Measurements from ENCODE around the gene MTCH2. TPM values are rescaled to one million over a fixed set of nuclear protein-coding genes. Genes with fewer than 3 reads are reported as not detected.
A peak's percentile ranks its signal among the peaks of the same experiment; 100 is the strongest.
"Not testable (repeated sequence)": the region's sequence is repeated elsewhere in the genome, so short reads cannot be mapped to it uniquely, and the experiment has no call there.

The MTCH2 gene
- 44.9 TPM for total RNA-seq

DNA sequence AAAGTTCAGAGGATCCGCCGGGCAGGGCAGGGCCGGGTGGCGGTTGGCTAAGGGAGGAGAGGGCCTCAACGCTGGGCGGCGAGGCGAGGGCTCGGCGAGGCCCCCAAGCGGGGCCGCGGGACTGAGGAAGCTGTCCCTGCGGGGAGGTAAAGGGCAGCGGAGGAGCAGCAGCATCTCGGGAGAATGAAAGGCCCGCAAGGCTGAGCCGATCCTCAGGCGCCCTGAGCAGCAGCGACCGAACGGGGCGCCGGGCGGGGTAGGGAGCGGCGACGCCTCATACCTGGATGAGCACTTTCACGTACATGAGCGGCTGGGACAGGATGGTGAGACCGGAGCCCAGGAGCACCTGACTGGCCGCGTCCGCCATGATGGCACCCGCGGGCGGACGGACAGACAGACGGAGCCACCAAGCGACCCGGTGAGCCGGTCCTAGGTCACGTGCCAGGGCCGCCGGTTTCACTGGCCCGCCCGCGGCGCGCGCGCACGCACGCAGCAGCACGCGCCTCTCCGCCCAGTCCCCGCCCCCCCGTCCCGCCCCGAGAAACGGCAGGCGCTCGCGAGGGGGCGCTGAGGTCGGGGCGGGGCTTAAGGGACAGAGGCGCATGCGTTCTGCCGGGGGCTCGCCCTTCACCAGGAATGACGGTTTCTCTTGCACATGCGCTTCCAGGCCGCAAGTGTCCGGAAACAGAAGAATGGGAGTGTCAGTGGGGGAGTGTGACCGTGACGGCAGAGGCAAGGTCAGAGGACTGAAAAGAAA lies at the start of gene MTCH2:
Gene MTCH2 (minus strand): TSS at position 461 of the 757 bp plus-strand sequence. CDS start 94 bp downstream, at position 367.
- peak; percentile 99 for DNase-seq

DNA sequence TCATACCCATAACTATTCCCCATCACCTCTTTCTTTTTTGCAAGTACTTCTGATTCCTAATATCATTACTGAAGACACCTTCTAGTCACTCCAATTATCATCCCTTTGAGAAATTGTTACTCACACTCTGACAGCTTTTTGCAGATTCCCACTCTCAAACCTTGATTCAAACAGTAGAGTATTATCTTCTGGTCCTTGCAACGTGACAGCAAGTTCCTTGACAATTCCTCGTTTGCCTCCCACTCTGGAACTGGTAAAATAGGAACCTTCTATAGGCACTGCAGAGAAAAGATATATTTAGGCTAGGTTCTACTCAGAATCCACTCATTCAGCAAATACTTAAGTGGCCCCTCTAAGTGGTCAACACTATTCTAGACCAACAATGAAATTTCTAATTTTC lies 49.6 kb upstream of the MTCH2 start:
- DNase-seq, result no peak

GRCh38 chr11:47689480-47689879 lies 47.1 kb upstream of the MTCH2 start:
- no peak for DNase-seq

GRCh38 chr11:47688991-47689390 lies 46.6 kb upstream of the MTCH2 start:
- DNase-seq, result no peak

DNA sequence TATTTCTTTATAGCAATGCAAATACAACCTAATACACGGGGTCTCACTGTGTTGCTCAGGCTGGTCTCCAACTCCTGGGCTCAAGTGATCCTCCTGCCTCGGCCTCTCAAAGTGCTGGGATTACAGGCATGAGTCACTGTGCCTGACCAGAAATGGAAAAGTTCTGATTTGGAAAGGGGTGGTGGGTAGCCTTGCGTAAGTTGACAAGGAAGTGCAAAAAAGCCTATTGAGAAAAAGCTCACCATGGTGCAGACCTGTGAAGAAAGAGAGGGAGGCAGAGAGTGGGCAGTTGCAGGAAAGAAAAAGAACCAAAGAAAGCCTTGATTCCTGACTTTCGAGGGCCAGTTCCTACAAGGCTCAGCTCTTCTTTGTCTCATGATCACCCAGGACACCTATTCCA lies 45.8 kb upstream of the MTCH2 start:
- DNase-seq, result no peak

DNA sequence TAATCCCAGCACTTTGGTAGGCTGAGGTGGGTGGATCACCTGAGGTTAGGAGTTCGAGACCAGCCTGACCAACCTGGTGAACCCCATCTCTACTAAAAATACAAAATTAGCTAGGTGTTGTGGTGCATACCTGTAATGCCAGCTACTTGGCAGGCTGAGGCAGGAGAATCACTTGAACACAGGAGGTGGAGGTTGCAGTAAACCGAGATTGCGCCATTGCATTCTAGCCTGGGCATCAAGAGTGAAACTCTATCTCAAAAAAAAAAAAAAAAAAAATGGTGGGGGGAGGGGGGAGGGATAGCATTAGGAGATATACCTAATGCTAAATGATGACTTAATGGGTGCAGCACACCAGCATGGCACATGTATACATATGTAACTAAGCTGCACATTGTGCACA lies 44.3 kb upstream of the MTCH2 start:
- DNase-seq, result not testable (repeated sequence)

DNA sequence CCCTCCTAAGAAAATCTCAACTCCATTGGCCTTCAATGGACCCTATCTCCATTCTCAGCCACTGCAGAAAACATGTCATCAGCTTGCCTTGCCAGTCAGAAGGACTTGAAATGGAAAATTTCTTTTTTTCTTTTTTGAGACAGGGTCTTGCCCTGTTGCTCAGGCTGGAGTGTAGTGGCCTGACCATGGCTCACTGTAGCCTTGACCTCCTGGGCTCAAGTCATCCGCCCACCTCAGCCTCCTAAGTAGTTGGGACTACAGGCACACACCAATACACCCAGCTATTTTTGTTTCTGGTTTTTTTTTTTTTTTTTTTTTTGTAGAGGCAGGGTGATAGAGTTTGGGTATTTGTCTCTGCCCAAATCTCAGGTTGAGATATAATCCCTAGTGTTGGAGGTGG lies 43.8 kb upstream of the MTCH2 start:
- DNase-seq, result no peak

GRCh38 chr11:47675851-47676250 lies 33.5 kb upstream of the MTCH2 start:
- no peak for DNase-seq

GRCh38 chr11:47672283-47672730 lies 29.9 kb upstream of the MTCH2 start:
- DNase-seq, result no peak

DNA sequence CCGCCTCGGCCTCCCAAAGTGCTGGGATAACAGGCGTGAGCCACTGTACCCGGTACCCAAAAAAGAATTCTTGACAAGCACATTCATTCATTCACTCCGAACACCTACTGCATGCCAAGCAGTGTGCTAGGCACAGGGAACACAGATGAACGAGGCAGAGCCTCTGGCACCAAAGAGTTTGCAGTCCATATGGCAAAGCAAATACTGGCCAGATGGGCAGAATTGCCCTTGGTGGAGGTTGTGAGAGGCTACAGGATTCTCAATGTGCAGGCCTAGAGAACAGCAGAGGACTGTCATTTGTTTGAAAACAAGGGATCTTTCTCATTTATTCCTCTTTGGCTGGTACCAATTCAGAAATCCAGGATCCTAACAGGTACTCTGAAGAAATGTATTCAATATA lies 27.5 kb upstream of the MTCH2 start:
- DNase-seq, result no peak

DNA sequence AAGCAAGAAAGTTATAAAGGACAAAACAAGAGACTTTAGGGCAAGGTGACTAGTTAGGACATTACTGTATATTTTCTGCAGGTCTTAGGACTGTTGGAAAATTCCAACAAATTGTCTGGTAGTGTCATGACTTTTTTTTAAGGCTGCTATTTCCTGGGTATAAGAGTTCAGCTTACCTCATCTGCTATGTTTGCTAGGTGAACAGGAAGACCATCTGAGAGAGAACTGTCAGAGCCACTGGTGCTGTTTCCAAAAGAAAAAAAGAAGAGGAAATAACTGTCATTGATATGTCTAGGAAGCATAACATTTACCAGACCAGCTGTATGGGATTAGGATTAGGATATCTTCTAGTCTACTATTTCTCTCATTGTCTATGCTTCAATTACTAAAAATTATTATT lies 26.3 kb upstream of the MTCH2 start:
- no peak for DNase-seq

- no peak for DNase-seq
Observed at GRCh38 chr11:47667555-47667954, 25.2 kb upstream of the MTCH2 start.

- peak; percentile 76 for DNase-seq
Observed at GRCh38 chr11:47667135-47667534, 24.8 kb upstream of the MTCH2 start.

GRCh38 chr11:47664936-47665335 lies 22.6 kb upstream of the MTCH2 start:
- not testable (repeated sequence) for DNase-seq

GRCh38 chr11:47661245-47661644 lies 18.9 kb upstream of the MTCH2 start:
- DNase-seq, result no peak

GRCh38 chr11:47659276-47659675 lies 16.9 kb upstream of the MTCH2 start:
- peak; percentile 43 for DNase-seq

DNA sequence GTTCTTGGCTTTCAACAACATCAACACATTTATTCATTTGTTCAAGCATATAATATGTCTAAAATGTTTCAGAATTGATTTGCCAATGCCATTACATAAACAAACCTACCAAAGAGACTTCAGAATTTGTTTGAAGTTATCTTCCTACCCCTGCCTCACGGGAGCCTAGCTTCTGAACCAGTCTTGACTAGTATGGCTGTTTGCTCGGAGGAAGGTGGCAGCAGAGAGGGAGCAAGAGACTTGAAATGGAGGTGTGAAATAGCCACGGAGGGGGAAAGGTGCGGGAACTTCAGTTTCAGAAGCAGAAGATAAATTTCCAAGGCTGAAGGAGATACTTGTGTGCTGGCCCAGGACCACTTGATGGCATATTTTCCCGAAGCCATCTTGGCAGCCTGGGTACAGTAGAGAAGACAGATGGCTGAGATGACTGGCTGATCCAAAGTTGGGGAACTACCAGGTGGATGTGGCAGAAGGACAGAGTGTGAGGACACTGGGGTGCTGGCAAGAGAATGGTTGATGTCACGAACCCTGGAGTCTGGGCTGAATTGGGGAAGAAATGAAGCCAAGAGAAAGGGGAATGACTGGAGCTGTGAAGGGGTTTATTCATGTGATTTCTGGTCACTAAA lies 14.0 kb upstream of the MTCH2 start:
- no peak for DNase-seq

DNA sequence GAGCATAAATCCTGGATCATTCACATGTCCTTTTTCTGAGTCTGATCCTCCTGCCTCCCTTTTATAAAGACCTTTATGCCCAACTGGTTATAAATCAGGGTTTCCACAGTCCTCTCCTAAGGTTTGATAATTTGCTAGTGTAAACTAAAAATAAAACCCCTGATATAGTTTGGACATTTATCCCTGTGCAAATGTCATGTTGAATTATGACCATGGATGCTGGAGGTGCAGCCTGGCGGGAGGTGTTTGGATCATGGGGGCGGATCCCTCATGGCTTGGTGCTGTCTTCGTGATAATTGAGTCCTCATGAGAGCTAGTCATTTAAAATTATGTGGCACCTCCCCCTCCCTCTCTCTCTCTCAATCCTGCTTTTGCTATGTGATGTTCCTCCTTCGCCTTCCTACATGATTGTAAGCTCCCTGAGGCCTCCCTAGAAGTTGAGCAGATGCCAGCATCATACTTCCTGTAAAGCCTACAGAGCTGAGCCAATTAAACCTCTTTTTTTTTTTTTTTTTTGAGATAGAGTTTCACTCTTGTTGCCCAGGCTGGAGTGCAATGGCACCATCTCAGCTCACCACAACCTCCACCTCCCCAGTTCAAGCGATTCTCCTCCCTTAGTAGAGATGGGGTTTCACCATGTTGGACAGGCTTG lies 9.6 kb upstream of the MTCH2 start:
- DNase-seq, result no peak

DNA sequence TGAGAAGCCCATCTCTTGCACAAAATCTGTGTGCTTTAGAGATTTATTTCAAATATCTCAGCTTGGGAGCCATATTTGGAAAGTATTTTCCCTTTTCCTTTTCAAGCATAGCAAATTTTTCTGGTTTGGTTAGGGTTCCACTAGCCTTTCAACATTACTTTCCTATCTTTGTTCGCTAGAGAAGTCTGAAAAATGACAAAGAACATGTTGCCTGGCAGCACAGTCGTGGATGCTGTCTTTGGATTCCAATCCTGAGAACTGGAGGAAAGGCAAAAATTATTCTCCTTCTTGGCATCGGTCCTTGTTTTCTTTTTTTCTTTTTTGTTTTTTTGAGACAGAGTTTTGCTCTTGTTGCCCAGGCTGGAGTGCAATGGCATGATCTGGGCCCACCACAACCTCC lies 6.9 kb upstream of the MTCH2 start:
- no peak for DNase-seq

- no peak for DNase-seq
Observed at GRCh38 chr11:47646019-47646418, 3.7 kb upstream of the MTCH2 start.

GRCh38 chr11:47645500-47645899 lies 3.1 kb upstream of the MTCH2 start:
- DNase-seq, result no peak

DNA sequence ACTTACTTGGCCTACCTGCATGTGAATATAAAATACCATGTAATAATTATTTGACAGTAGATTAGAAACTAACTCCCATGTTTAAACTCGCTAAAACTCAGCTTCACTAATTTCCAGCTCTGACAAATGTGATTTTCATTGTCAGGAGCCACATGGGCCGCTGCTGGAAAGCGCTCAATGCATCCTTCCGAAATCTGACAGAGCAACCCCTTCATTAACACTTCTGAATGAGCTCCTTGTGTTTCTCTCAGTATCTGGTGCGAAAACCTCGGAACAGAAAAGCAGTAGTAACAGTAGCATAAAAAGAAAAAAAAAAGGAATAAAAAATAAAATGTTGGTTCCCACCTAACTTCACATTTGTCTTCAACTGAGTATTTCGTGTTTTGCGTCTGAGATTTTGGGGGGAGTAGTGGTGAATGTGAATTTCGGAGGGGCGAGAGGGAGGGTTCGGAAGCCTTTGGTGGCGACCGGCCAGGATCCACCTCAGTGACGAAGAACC lies 710 bp downstream of the MTCH2 start:
- peak; percentile 24 for DNase-seq

DNA sequence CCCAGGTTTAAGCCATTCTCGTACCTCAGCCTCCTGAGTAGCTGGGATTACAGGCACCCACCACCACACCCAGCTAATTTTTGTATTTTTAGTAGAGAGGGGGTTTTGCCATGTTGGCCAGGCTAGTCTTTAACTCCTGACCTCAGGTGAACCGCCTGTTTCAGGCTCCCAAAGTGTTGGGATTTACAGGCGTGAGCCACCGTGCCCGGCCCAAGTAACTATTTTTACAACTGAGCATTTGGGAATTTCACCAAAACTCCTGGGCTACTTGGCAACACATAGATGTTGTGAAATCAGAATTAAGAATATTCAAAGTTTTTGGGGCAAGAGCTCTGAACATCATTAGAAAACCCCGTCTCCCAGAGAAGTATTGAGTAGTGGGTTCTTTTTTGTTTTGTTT lies 1.9 kb downstream of the MTCH2 start:
- DNase-seq, result not testable (repeated sequence)

All from tongue (tissue), 2 donors.